ENCODE results near the gene HMG20A. TPM values are rescaled to one million over a fixed set of nuclear protein-coding genes. Genes with fewer than 3 reads are reported as not detected.

HMG20A gene
- total RNA-seq, 1 experiment from 2014 or later, result 60.2 TPM

DNA sequence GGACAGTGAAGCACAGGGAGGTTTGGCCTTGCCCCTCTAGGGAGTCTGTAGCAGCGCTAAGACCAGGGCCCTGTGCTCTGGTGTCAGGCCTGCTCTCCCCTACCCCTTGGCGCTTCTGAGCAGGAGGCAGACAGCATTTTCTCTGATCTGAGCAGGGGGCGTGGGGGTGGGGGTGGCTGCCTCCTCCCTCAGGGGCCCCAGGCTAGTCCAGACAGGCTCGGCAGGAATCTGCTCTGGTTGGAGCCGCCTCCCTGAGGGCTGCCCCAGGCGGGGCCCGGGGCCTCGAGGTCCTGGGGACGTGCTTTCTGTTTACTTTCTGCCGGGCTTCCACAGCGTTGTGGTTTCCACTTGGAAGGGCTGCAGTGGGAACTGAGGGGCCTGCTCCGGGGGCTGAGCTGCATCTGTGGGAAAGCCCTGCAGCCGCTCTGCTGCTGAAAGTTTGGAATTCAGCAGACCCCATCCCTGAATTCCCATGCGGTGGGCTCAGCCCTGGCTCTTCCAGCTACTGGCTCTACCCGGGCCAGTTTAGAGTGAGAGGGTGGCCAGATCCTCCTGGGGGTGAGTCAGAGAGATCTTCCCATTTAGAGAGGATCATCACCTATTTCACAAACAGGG lies 106.6 kb downstream of the HMG20A start:
- peak overlapping the region in 2 of 3 experiments; percentile 50 to 62; a peak in 2 of 7 replicates for H3K27ac Mint-ChIP-seq
- DNase-seq, result peak; percentile 76
- Histone ChIP-seq H3K9ac (ENCODE audit: extremely low read depth, insufficient read length, low read length) (no peak overlapping the region), H3K9me3 (ENCODE audit: control insufficient read depth, low read depth, low read length) (no peaks in the 10 kb centered on the region), H3K14ac (ENCODE audit: insufficient read depth, low read length) (peak overlapping the region; percentile 81; the same call in 1 of the 2 replicates), H2BK5ac (ENCODE audit: insufficient read length, low read length) (no peak overlapping the region), H3K79me2 (ENCODE audit: insufficient read depth, low read length) (no peaks in the 10 kb centered on the region), H2BK15ac (ENCODE audit: low read depth, low read length) (no peak overlapping the region), H3K56ac (ENCODE audit: insufficient read length, low read depth, low read length) (no peak overlapping the region), H3K23ac (ENCODE audit: insufficient read length, low read depth, low read length) (no peak overlapping the region), H4K20me1 (ENCODE audit: control insufficient read depth, insufficient read depth, insufficient read length) (no peaks in the 10 kb centered on the region), H3K4me2 (ENCODE audit: insufficient read depth, insufficient read length, low read length) (no peak overlapping the region), H3K23me2 (ENCODE audit: insufficient read length, low read depth, low read length, poor library complexity, severe bottlenecking) (no peaks in the 10 kb centered on the region), H3K27ac (ENCODE audit: insufficient read length, low read depth, low read length) (no peak overlapping the region), H3K4ac (ENCODE audit: low read depth, low read length) (no peak overlapping the region), H3K27me3 (ENCODE audit: insufficient read depth, low read length) (no peaks in the 10 kb centered on the region), H2BK120ac (ENCODE audit: low read depth, low read length, poor library complexity, severe bottlenecking) (no peak overlapping the region), H4K8ac (replicated peaks; ENCODE audit: insufficient read length, low read depth, low read length) (no peak overlapping the region), H3K18ac (ENCODE audit: insufficient read length, low read depth, low read length) (peak overlapping the region; percentile 27), H3K4me1 (ENCODE audit: insufficient read depth, low read length) (no peaks in the 10 kb centered on the region; the same call in 1 of the 2 replicates), H4K5ac (ENCODE audit: insufficient read length, low read depth, low read length) (no peak overlapping the region), H2AK5ac (ENCODE audit: insufficient read length, low read length) (no peak overlapping the region), H2BK20ac (ENCODE audit: low read depth, low read length, poor library complexity, severe bottlenecking) (no peak overlapping the region), H2BK12ac (ENCODE audit: insufficient read length, low read depth, low read length) (no peak overlapping the region), H3T11ph (ENCODE audit: low read length) (no peak overlapping the region), H2AFZ (ENCODE audit: low read length) (no peak overlapping the region), H4K91ac (ENCODE audit: insufficient read length, low read depth, low read length) (no peak overlapping the region), H3K79me1 (ENCODE audit: insufficient read depth, low read depth, low read length, poor library complexity, severe bottlenecking) (no peaks in the 10 kb centered on the region)
- peaks cover 0 to 15% (median 0%) of the 10 kb centered on the region in 3 experiments; a peak in 1 of 7 replicates for H3K36me3 Mint-ChIP-seq (ENCODE audit: insufficient read depth in 1 of 3, low read depth in 3 of 3)
- TF ChIP-seq, protein P1, sequence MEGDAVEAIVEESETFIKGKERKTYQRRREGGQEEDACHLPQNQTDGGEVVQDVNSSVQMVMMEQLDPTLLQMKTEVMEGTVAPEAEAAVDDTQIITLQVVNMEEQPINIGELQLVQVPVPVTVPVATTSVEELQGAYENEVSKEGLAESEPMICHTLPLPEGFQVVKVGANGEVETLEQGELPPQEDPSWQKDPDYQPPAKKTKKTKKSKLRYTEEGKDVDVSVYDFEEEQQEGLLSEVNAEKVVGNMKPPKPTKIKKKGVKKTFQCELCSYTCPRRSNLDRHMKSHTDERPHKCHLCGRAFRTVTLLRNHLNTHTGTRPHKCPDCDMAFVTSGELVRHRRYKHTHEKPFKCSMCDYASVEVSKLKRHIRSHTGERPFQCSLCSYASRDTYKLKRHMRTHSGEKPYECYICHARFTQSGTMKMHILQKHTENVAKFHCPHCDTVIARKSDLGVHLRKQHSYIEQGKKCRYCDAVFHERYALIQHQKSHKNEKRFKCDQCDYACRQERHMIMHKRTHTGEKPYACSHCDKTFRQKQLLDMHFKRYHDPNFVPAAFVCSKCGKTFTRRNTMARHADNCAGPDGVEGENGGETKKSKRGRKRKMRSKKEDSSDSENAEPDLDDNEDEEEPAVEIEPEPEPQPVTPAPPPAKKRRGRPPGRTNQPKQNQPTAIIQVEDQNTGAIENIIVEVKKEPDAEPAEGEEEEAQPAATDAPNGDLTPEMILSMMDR (conservative IDR thresholded peaks at IDR 0.05), result no peak
- peaks cover 7% of the 10 kb centered on the region for H3K27me3 Mint-ChIP-seq (ENCODE audit: low read depth)
- WGBS (ENCODE audit: extremely low coverage, insufficient read length, low lambda C conversion rate), result no CpG with 5 or more reads among the region's 15 CpGs
- H3K4me1 Mint-ChIP-seq, result peaks cover 53 to 54% of the 10 kb centered on the region in 2 experiments
- H3K9me3 Mint-ChIP-seq, result peaks cover 0 to 2% of the 10 kb centered on the region in 2 experiments; a peak in 1 of 5 replicates
- no peak overlapping the region for H3K4me3 Mint-ChIP-seq

All from H9 (cell line).